Glomerular visceral epithelial cell (primary cell): ENCODE measurements around the gene CDK9.
A peak's percentile ranks its signal among the peaks of the same experiment; 100 is the strongest.
"Not testable (repeated sequence)": the region's sequence is repeated elsewhere in the genome, so short reads cannot be mapped to it uniquely, and the experiment has no call there.

Source experiments
- DNase-seq: peaks from one replicate; pipeline ENCODE4 v3.0.0-alpha.2; 2016; ENCODE audit errors: extremely low spot score

CDK9 gene

DNA sequence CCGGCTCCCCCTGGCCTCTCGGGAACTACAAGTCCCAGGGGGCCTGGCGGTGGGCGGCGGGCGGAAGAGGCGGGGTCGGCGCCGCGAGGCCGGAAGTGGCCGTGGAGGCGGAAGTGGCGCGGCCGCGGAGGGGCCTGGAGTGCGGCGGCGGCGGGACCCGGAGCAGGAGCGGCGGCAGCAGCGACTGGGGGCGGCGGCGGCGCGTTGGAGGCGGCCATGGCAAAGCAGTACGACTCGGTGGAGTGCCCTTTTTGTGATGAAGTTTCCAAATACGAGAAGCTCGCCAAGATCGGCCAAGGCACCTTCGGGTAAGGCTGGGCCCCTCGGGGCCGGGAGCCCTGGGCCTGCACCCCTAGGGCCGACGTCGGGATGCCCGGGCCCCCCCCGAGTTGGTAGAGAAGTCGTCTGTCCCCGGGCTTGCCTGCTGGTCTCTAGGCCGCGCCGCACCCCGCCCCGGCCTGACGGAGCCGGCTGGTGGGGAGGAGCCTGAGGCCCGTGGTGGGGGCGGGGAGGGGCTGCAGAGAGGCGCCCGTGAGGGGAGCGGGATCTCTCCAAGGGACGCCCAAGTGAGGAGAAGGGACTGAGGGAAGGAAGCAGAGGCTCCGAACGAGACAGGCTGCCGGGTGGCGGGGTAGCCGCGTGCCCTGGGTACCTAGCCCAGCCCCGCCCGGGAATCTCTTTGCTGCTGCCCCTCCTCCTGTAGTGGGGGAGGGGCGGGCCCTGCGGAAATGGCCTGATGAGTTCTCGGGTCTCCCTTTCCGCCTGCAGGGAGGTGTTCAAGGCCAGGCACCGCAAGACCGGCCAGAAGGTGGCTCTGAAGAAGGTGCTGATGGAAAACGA, at the start of gene CDK9:
CDK9 (plus strand) TSS at position 102 of the 840 bp plus-strand sequence; CDS start at position 217, 115 bp downstream.
- DNase-seq, result peak; percentile 92

DNA sequence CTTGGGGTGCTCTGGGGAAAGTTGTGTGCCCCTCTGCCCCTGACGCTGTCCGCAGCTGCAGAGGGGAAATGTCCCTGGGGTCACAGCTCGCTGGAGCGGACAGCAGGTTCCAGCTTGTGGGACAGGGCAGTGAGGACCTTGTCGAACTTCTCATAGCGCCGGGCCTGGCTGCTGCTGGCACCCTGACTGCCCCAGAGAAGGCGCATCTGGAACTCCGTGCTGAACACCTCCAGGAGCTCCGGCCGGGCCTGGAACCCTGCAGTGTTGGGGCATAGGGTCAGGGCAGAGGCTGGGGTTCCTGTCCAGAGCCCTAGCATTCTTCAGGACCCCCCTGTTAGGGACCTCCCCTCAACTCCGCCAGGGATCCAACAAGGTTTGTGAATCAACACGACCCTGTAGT, 47.2 kb upstream of the CDK9 start:
- no peak for DNase-seq

DNA sequence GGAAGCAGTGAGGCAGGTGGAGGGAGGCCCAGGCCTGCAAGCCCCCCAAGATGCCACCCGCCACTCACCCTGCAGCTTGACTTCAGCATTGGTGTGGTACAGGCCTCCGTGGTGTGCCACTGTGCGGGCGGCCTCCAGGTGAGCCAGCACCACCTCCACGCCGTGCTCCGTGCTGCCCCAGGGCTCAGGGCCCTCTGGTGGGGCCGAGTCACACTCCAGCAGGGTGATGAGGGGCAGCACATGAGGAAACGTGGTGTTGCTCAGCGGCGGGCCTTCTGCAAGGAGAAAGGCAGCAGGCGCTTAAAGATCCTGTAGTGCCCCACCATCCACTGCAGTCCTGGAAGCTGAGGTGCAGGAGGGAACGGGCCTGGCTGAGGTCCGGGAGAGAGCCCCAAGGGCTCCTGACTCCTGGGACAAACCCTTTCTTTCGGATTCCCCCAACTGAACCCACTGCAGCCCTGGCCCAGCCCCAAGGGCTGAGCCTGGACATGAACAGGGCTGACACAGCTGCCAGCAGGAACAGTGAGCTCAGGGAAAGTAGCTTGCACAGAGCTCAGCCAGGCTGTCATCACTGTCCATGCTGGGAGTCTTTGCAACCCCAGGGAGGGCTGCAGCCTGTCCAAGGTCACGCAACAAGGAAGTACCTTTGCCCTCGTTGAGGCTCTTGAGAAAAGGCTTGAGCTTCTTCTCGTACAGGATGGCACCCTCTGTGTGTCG, 46.1 kb upstream of the CDK9 start:
- DNase-seq, result no peak

DNA sequence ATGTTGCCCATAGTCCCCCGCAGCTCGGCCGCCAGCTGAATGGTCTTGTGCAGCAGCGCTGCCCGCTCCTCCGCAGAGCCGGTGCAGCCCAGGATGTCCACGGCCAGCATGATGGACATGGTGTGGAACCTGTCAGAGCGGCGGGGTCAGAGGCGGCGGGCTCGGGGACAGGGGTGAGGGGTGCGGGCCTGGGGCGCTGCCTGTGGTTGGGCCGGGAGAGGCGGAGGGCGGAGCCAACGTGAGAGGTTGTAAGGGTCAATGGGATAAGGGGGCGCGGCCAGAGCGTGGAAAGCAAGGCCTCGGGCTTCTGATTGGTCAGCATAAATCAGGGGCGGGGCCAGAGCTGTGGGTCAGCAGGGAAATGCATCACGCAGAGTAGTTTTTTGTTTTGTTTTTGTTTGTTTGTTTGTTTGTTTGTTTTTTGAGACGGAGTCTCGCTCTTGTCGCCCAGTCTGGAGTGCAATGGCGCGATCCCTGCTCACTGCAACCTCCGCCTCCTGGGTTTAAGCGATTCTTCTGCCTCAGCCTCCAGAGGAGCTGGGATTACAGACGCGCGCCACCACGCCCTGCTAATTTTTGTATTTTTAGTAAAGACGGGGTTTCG, 43.9 kb upstream of the CDK9 start:
- peak; percentile 25 for DNase-seq

DNA sequence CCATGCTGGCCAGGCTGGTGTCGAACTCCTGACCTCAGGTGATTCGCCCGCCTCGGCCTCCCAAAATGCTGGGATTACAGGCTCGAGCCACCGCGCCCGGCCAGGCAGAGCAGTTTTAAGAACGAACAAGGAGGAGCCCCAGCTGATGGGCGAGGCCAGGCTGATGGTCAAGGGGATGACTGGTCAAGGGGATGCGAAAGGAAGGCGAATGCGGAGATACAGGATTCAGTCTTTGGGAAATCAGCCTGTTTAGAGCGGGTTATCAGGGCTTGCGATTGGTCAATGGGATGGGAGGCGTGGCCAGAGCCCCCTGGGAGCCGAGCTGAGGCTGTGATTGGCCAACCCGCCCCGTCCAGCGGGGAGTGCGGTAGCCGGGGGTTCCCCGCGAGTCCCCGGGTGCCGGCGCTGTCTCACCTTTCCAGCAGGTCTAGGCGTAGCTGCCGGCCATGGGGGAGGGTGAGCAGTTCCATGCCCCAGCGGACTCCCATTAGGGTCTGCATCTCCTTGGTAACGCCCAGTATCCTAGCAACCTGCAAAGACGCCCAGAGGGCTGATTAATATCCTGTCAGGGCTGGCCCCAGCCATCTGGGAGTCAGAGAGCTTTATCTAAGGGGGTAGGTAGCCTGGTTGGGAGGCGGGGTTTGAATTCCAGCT, 43.3 kb upstream of the CDK9 start:
- DNase-seq, result peak; percentile 55

DNA sequence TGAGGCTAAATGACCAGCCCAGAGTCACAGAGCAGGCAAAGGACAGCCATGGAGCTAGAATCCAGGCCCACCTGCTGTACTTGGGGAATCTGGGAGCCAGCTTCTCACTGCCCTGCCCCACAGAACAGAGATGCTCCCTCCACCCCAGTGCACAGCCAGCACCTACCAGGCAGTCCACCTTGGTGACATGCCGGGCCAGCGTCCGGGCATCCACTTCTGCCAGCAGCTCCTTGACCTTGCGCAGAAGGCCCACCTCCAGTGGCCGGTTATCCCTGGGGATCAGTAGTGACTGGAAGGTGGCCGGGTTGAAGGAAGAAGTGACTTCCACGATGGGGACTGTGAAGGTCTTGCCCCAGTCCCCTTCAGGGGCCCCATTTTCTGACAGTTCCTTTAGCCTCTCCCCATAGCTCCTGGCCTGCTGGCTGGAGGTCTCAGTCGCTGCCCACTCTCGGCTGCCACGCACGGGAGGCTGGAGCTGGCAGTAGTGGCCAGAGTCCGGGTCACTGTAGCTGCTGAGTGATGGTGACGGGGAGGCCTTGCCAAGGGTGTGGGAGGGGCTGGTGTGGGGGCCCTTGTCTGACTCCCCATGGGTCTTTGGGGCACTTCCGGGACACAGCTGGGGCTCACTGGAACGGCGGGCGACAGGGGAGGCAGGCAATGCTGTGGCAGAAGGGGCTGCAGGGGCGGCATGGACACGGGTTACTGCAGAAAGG, 41.3 kb upstream of the CDK9 start:
- DNase-seq, result no peak

DNA sequence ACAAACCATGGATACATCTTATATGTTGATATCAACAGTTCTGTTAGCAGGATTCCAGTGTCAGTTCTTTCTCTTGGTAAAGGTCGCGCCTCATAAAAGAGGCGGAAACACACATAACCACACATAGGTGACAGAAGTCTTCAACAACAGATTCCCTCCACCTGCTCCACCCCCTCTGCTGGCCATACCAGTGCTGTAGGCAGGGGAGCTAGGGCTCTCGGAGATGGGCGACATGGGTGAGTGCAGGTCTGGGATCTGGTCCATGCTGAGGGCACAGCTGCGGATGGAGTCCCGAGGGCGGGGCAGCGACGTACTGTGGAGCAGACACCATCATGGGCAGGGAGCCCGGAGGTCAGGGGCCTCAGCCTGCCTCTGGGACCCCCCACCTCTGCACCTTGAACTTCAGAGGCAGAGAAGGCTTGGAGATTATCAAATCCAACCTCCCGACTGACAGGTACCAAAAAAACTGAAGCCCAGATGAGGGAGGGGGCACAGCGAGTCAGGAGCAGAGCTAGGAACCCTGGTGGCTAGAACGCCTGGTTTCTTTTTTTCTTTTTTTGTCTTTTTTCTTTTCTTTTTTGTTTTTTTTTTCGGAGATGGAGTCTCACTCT, 38.8 kb upstream of the CDK9 start:
- DNase-seq, result no peak

DNA sequence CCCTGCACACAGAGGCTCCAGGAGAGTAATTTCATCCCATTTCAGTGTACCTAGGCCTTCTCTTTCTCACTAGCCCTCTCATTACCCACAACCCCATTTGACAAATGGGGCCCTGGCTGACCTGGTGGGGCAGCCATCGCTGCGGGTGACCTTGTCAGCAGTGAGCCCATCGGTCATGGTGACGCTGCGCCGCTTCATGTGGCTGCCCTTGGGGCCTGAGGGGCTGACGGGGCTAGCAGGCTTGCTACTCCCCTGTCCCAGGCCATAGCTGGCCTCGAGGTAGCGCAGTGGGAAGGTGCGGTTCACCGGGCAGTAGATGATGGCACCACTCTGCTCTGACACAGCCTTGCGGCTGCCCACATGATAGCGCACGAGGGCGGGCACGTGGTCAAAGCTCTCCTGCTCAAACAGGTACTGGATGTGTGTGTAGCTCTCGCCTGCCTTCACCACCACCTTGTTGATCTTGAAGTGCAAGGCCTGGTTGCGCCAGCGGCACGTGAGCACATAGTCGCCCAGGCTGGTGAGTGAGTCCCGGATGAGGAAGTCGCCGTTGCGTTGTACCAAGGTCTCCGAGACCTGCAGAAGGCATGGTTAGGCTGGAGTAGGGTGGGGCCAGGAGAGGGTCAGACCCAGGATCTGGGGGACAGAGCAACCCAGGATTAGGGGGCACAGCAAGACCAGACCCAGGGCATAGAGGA, 36.6 kb upstream of the CDK9 start:
- DNase-seq, result no peak

DNA sequence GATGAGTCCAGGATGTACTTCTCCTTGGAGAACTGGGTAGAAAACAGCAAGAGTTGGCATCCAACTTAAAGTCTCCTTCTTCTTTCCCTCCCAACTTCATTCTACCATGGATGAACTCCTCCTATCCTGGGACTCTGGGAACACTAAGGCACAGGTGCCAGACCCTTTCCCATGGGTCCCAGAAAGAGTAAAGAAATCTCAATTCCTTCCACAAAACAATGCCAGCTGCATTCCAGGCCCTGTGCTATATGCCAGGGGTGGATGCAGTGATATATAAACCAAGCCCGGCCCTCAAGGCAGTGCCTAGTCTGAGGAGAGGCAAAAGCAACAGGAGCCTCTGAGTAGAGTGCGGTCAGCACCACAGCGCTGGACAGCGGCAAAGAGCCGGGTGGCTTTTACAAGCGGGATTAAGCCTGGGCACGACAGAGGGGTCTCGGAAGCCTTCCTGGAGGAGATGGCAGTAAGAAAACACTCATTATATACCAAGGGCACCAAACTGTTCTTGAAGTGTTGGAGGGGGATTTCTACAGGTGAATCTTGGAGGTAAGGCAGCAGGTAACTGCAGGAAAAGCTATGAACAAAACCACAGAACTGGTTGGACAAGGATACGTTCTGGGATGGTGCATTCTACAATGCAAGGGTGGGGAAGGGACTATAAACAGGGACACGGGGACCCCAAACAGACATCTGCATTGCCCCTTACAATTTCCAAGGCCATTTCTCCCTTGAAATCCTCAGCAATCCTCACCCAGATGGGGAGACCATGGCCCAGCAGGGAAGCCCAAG, 34.4 kb upstream of the CDK9 start:
- DNase-seq, result no peak

DNA sequence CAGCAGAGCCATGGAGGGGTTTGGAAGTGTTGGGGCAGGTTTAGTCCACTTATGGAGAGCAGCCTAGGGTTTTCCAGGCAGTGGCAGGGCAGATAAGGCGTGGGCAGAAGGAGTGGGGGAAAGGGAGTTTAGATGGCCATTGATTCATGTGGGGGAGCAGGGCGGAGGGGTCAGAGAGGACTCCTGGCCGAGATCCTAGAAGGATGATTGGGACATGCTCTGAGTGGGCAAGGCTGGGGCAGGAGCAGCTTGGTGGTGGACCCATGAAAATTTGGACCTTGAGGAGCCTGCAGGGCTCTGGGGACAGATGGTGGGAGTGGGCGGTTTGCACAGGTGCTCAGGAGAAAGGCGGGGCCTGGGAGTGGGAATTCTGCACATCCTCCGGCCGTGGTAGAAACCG, 32.7 kb upstream of the CDK9 start:
- no peak for DNase-seq

DNA sequence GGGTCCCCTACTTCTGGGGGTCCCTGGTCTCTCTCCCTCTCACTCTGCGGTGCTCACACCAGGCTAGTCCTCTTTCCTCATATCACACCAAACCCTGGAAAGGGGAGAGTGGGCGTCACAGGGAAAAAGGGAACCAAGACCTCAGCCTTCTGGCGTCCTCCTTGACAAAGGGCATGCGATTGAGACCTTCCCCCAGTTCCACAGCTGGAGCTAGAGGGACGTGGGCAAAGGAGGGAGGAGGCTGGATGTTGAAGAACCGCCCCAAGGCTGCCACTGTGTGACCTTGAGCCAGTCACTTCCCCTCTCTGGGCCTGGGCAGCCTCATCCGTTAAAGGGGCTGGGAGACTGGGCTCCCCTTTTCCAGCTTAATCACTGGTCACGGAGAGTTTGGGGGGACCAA, 32.2 kb upstream of the CDK9 start:
- DNase-seq, result no peak

DNA sequence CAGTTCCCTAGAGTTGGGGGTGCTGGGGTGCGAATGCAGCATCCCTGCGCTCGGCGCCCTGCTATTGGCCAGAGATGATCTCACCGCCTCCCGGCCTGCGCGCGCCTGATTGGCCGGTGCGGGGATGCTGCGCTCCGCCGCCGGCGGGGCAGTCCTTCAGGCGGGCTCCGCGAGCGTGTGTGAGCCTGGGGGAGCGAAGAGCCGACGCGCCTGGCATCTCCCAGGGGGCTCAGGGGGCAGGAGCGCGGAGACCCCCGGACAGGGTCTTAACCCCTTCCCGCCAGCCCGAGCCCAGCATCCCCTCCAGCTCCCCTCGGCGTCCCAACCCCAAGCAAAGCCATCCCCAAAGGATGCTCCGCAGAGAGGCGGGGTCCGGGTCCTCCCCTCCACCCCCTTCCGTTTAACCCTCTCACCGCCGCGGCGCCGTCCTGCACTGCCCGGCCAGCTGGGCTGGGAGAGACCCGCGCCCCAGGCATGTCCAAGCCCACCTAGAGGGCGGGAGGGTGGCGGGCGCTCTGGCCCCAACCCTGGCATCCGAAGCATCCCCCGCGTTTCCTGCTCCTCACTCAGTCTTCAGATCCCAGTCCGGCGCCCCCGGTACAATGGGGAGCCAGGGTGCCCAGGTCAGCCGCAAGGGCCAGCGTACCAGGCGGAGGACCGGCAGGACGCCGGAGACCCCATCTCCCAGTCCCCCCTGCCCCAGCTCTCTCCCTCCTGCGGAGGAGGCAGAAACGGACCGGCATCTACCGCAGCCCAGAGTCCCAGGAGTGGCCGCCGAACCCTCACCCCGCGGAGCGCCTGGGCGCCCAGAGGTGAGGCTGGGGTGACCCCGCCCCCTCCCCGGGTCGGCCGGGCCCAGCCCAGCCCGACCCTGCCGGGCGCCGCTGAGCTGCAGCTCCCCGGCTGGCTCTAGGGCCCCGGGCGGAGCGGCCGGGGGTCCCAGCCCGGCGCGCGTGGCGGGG, 31.5 kb upstream of the CDK9 start:
- DNase-seq, result no peak

DNA sequence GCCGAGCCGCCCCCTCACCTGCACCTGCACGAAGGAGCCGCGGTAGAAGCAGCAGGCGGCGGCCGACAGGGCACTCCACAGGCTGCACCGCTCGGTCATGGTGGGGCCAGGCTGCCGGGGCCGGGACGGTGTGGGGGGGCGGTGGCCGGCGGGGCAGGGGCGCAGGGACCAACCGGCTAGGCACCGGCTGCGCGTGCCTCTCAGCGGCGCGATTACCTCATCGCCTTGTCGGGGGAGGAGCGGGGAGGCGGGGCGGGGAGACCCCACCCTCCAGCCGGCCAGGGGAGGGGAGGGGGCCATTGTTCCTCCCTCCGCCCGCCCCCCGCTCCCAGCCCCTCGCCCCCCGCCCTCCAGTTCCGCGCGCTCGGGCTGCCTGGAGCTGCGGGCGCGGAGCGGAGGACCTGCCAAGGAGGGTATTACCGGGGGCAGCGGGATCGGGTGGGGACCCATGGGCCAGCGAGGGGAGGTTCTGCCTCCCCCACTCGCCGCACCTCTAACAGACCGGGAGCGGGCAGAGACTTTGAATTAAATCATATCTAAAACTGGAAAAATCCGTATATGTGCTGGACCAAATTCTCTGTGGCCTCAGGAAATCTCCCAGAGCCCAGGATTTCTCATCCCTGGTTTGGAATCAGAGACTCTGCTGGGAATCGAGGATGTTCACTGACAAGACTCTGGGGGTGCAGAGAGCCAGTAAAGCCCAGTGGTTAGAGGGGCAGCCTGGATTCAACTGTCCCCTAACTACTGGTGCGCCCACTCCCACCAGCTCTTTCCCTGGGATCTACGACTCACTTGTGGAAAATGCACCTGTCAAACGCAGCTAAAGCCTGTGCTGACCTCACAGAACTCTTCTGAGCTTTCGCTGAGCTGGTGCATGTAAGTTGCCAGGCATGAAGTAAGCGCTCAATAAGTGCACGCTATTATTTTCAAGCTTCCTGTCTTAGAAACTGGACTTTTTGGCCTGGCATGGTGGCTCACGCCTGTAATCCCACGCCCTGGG, 30.5 kb upstream of the CDK9 start:
- no peak for DNase-seq

DNA sequence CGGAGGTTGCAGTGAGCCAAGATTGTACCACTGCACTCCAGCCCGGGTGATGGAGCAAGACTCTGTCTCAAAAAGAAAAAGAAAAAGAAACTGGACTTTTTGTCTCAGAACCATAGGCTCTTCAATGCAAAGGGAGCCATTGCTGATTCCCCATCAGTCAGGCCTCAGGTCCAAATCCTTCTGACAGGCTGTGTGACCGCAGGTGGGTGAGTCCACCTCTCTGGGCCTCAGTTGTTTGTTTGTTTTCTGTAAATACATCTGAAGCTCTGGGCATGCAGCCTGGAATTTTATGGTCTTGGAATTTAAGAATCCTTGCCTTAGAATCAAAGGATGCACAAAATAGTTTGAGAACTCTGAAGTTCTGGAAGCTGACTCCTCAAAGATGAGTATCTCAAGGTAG, 29.6 kb upstream of the CDK9 start:
- no peak for DNase-seq

DNA sequence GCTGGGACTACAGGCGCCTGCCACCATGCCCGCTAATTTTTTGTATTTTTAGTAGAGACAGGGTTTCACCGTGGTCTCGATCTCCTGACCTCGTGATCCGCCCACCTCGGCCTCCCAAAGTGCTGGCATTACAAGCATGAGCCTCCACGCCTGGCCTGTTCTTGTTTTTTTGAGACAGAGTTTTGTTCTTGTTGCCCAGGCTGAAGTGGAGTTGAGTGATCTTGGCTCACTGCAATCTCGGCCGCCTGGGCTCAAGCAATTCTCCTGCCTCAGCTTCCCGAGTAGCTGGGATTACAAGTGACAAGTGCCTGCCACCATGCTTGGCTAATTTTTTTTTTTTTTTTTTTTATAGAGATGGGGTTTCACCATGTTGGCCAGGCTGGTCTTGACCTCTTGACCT, 29.1 kb upstream of the CDK9 start:
- DNase-seq, result not testable (repeated sequence)

DNA sequence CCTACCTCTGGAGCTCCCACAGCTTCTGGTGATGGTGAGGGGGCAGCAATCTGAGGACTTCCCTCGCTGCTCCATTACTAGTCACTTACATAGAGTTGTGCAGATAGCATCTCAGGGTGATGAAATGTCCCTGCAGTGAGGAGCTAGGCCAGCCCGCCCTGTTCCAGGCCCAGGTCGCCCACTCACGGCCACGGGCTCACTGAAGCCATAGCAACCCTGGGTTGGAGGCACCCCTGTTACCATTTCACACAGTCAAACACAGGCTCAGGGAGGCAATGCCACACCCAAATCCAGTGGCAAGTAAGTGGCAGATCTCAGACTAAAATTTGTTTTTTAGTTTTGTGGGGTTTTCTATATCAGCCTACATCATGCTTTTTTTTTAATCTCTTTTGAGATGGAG, 27.0 kb upstream of the CDK9 start:
- DNase-seq, result no peak

DNA sequence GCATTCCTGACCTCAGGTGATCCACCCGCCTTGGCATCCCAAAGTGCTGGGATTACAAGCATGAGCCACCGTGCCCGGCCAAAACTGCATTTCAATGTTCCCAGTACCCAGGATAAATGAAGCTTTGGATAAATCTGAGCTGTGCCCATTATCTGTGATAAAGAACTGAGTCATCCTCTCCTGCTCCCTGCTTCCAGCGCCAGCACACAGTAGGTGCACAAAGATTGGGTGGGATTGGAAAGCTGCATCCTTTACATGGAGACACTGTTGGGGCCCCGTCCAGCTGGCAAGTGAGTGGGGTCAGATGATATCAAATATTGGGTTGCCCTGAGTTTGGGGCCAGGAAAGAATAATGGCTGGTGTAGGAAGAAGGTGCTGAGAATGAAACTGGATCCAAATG, 24.8 kb upstream of the CDK9 start:
- DNase-seq, result no peak
